Measurements from ENCODE around the gene CEP85L. TPM values are rescaled to one million over a fixed set of nuclear protein-coding genes. Genes with fewer than 3 reads are reported as not detected.

Gene CEP85L
- polyA plus RNA-seq, 1 experiment = 7.4 TPM

DNA sequence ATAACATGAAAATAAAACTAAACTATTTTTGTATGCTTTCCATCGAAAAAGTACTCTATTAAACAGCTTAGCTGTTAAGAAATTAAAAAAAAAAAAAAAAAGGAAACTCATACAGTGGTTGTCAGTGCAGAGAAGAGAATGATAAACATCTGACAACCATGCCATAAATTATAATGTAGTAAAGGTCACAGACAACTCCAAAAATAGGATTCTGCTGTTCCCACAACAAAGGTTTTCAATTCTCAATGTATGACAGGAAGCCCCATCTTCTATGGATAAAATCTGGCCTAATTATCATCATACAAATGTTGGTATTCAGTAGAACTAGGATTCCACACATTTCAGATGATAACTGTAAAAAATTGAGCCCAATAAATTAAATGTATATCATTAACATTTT lies 98.3 kb downstream of the CEP85L start:
- CTCF ChIA-PET = interaction anchor here (0.8 to 4.7 kb wide), 3 partner anchors 53 to 268 kb away, joined by 3 to 87 read pairs (median 4); no protein-coding TSS in a partner anchor

DNA sequence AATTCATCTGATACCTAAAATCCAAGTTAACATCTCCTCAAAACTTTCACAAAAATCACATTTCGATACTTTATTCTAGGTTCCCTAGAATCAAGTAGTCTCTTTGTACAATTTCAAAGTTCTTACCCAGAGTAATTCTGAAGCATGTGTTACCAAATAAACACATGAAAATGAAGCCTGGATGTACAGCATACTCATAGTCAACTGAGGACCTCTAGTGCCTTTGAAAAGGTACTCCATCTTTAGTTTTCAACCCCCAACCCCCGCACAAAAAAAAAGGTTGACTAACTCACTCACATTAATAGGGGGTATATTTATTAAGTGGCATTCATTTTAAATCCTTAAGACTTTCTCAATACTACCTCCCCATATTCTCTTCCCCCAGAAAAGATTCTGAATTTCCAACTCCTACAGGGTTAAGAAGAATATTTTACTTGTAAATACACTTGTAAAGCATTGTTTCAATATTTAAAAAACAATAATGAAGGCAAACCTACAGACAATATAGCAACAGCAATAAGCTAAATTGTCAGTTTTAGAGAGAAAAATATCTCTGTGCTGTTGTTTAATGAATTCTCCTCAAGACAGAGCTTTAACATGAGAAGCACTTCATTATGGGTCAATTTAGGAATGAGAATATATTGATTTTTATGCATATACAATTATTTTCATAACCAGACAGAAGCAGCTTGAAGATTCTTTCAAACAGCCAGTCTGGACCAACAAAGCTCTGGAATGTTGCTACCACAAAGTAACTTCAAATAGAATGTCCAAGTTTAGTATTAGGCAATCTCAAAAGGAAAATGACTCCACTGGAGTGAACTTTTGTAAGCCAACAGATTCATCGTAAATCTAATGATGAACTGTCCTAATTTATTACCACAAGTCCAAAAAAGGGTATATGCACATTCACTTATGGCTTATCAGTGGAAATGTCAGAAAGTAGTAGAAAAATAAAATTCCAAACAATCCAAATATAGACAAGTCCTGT lies 100.0 kb downstream of the CEP85L start:
- no peak overlapping the region for H3K27ac ChIP-seq (ENCODE audit: low read depth, low read length)
- CTCF ChIA-PET = interaction anchor here (0.5 to 4.7 kb wide), 14 partner anchors 9 to 272 kb away, joined by 3 to 87 read pairs (median 5); no protein-coding TSS in a partner anchor
- no peaks in the 10 kb centered on the region for H3K27me3 ChIP-seq (ENCODE audit: control insufficient read depth, insufficient read depth, low read length)
- H3K9me3 ChIP-seq (ENCODE audit: control insufficient read depth, insufficient read depth, low read length) = no peaks in the 10 kb centered on the region
- POLR2A ChIA-PET = interaction anchor here (0.6 kb wide), 1 partner anchor 251 kb away, joined by 3 read pairs; no protein-coding TSS in a partner anchor
- no peak overlapping the region for H3K4me3 ChIP-seq (ENCODE audit: low read depth, low read length)
- TF ChIP-seq, protein P1, sequence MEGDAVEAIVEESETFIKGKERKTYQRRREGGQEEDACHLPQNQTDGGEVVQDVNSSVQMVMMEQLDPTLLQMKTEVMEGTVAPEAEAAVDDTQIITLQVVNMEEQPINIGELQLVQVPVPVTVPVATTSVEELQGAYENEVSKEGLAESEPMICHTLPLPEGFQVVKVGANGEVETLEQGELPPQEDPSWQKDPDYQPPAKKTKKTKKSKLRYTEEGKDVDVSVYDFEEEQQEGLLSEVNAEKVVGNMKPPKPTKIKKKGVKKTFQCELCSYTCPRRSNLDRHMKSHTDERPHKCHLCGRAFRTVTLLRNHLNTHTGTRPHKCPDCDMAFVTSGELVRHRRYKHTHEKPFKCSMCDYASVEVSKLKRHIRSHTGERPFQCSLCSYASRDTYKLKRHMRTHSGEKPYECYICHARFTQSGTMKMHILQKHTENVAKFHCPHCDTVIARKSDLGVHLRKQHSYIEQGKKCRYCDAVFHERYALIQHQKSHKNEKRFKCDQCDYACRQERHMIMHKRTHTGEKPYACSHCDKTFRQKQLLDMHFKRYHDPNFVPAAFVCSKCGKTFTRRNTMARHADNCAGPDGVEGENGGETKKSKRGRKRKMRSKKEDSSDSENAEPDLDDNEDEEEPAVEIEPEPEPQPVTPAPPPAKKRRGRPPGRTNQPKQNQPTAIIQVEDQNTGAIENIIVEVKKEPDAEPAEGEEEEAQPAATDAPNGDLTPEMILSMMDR (IDR thresholded peaks at IDR 0.05; ENCODE audit: low read depth, low read length) = peak; percentile 71
- DNase-seq (ENCODE audit: low read depth, low spot score) = peak; percentile 44

More for the DNA sequence above, 98.3 kb downstream of the CEP85L start:
- DNase-seq (ENCODE audit: low read depth, low spot score) = no peak
- no peak overlapping the region for H3K4me3 ChIP-seq (ENCODE audit: low read depth, low read length)
- POLR2A ChIA-PET = interaction anchor here (0.6 to 0.8 kb wide), 4 partner anchors 23 to 241 kb away, joined by 3 to 4 read pairs (median 3); no protein-coding TSS in a partner anchor
- H3K27me3 ChIP-seq (ENCODE audit: control insufficient read depth, insufficient read depth, low read length) = no peaks in the 10 kb centered on the region
- no peak overlapping the region for H3K27ac ChIP-seq (ENCODE audit: low read depth, low read length)
- TF ChIP-seq, protein P1 (IDR thresholded peaks at IDR 0.05; ENCODE audit: low read depth, low read length) = no peak
- H3K9me3 ChIP-seq (ENCODE audit: control insufficient read depth, insufficient read depth, low read length) = no peaks in the 10 kb centered on the region

DNA sequence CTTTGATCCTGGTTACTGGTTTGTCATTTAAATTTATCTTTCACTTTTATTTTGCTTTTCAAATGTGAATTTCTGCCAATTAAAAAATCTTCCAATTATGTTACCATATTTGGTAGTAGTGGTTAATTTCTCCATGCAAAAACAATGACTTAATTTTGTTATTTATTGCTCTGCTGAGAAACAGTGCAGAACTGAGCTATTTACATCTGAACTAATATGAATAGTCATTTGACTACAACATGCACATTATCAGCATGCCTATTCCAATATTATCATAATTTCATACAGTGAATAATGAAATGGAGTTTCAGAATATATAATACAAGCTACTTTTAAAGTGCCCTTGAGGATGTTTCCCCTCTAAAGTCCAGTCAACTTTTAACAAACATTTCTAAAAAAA lies 102.8 kb downstream of the CEP85L start:
- Histone ChIP-seq H3K9me3 (ENCODE audit: control insufficient read depth, insufficient read depth, low read length) (no peaks in the 10 kb centered on the region), H3K27me3 (ENCODE audit: control insufficient read depth, insufficient read depth, low read length) (no peaks in the 10 kb centered on the region), H3K4me3 (ENCODE audit: low read depth, low read length) (no peak overlapping the region), H3K27ac (ENCODE audit: low read depth, low read length) (no peak overlapping the region)
- ChIA-PET CTCF (interaction anchor here (0.7 to 2.8 kb wide), 4 partner anchors 32 to 265 kb away, joined by 3 to 12 read pairs (median 7); no protein-coding TSS in a partner anchor), POLR2A (no interaction called here)
- DNase-seq (ENCODE audit: low read depth, low spot score) = no peak
- TF ChIP-seq, protein P1 (IDR thresholded peaks at IDR 0.05; ENCODE audit: low read depth, low read length) = no peak

DNA sequence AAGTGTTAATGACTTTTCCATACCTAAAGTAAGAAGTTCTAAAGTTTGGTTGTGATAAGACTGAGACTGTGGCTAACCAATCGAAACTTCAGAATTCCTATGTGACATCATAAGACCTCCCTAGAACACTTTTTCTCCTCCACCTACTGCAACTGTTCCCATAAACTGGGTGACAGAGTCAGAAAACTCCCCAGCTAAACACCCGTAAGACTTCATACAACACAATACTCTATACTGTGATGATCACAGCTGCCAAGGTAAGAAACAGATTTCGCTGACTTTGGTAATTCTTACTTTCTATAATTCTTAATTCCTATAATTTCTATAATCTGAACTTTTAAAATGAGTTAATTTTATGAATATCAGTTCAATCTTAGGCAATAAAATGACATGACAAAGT lies 103.3 kb downstream of the CEP85L start, which contains the start of gene PLN:
TSS of gene PLN (plus strand) at position 161 of the 400 bp plus-strand sequence. CDS start 10,626 bp downstream, outside the sequence.
- H3K27me3 ChIP-seq (ENCODE audit: control insufficient read depth, insufficient read depth, low read length) = no peaks in the 10 kb centered on the region
- ChIA-PET POLR2A (no interaction called here), CTCF (interaction anchor here (0.7 to 2.8 kb wide), 4 partner anchors 32 to 265 kb away, joined by 3 to 12 read pairs (median 6); no protein-coding TSS in a partner anchor)
- TF ChIP-seq, protein P1 (IDR thresholded peaks at IDR 0.05; ENCODE audit: low read depth, low read length) = no peak
- no peak for DNase-seq (ENCODE audit: low read depth, low spot score)
- H3K27ac ChIP-seq (ENCODE audit: low read depth, low read length) = no peak within 1 kb of the TSS
- H3K4me3 ChIP-seq (ENCODE audit: low read depth, low read length) = no peak within 1 kb of the TSS
- no peaks in the 10 kb centered on the region for H3K9me3 ChIP-seq (ENCODE audit: control insufficient read depth, insufficient read depth, low read length)
